GM18858 (cell line): ENCODE measurements around the gene B3GALT5.

Experiments
- ATAC-seq: cut with Tn5 transposase; IDR thresholded peaks from one replicate; pipeline ENCODE4 v1.9.1; 2021; ENCODE audit not compliant: unreplicated experiment

The B3GALT5 gene

GRCh38 chr21:39690454-39690853, 77.7 kb downstream of the B3GALT5 start:
- ATAC-seq, result no peak

- no peak for ATAC-seq
Observed at GRCh38 chr21:39694750-39695149, 82.0 kb downstream of the B3GALT5 start.

- ATAC-seq, result no peak
Observed at GRCh38 chr21:39696196-39696595, 83.5 kb downstream of the B3GALT5 start.

- no peak for ATAC-seq
Observed at GRCh38 chr21:39696618-39697017, 83.9 kb downstream of the B3GALT5 start.

GRCh38 chr21:39700318-39700717, 87.6 kb downstream of the B3GALT5 start:
- no peak for ATAC-seq

- no peak for ATAC-seq
Observed at GRCh38 chr21:39703578-39703977, 90.8 kb downstream of the B3GALT5 start.

GRCh38 chr21:39705849-39706248, 93.1 kb downstream of the B3GALT5 start:
- ATAC-seq, result no peak

GRCh38 chr21:39707316-39707715, 94.6 kb downstream of the B3GALT5 start:
- no peak for ATAC-seq

GRCh38 chr21:39710866-39711265, 98.1 kb downstream of the B3GALT5 start:
- no peak for ATAC-seq

GRCh38 chr21:39712273-39712672, 99.5 kb downstream of the B3GALT5 start:
- ATAC-seq, result no peak

GRCh38 chr21:39712976-39713375, 100.2 kb downstream of the B3GALT5 start:
- no peak for ATAC-seq

GRCh38 chr21:39713905-39714304, 101.2 kb downstream of the B3GALT5 start:
- ATAC-seq, result no peak

- ATAC-seq, result no peak
Observed at GRCh38 chr21:39714331-39714730, 101.6 kb downstream of the B3GALT5 start.

- no peak for ATAC-seq
Observed at GRCh38 chr21:39715804-39716397, 103.2 kb downstream of the B3GALT5 start.

GRCh38 chr21:39720126-39720778, 107.5 kb downstream of the B3GALT5 start:
- ATAC-seq, result no peak

- ATAC-seq, result no peak
Observed at GRCh38 chr21:39721885-39722284, 109.1 kb downstream of the B3GALT5 start.
